Activated CD4-positive, alpha-beta T cell treated with anti-CD3 and anti-CD28 coated beads, Interleukin-2, amount 10 ng/mL, durations not matched to agents 7 days and 5 days (primary cell): ENCODE measurements around the gene DISC1. TPM values are rescaled to one million over a fixed set of nuclear protein-coding genes. Genes with fewer than 3 reads are reported as not detected.

Experiments
- CTCF ChIA-PET: fragments of 350-600 bp; sonication (Branson Sonifier 250); formaldehyde crosslinking; loops from one replicate; lab custom pipeline; 2021; ENCODE audit warnings: antibody characterized with exemption; lab: Charles Lee
- POLR2A ChIA-PET: fragments of 350-600 bp; sonication (Branson Sonifier 250); formaldehyde crosslinking; loops from one replicate; lab custom pipeline; 2021; ENCODE audit warnings: antibody characterized with exemption; lab: Charles Lee
- DNase-seq: peaks from one replicate; pipeline ENCODE4 v3.0.0-alpha.2; 2020
- H3K27ac Mint-ChIP-seq: one replicate; pipeline ENCODE4 v1.8.0; 2021; ENCODE audit warnings: mild to moderate bottlenecking, moderate library complexity, mixed read lengths
- H3K27me3 Mint-ChIP-seq: one replicate; pipeline ENCODE4 v1.8.0; 2021; ENCODE audit warnings: mixed read lengths
- H3K36me3 Mint-ChIP-seq: one replicate; pipeline ENCODE4 v1.8.0; 2021; ENCODE audit warnings: low read depth, mixed read lengths
- H3K4me1 Mint-ChIP-seq: one replicate; pipeline ENCODE4 v1.8.0; 2021; ENCODE audit warnings: mixed read lengths
- H3K4me3 Mint-ChIP-seq: one replicate; pipeline ENCODE4 v1.8.0; 2021; ENCODE audit warnings: mild to moderate bottlenecking, moderate library complexity, mixed read lengths
- H3K9me3 Mint-ChIP-seq: one replicate; pipeline ENCODE4 v1.8.0; 2021; ENCODE audit warnings: mixed read lengths
- total RNA-seq, 2 experiments: library from RNA; stranded (reverse); gene quantifications; one replicate each; pipeline ENCODE4 v1.2.3, GENCODE V29; 2021

Gene DISC1
- total RNA-seq, 2 experiments from 2014 or later = 13.3 to 17.0 TPM

- H3K9me3 Mint-ChIP-seq = no peaks in the 10 kb centered on the region
- ChIA-PET CTCF (interaction anchor here (0.7 kb wide), 1 partner anchor 153 kb away, joined by 3 read pairs; no protein-coding TSS in a partner anchor), POLR2A (no interaction called here)
- H3K4me1 Mint-ChIP-seq = peaks cover 2% of the 10 kb centered on the region
- no peaks in the 10 kb centered on the region for H3K36me3 Mint-ChIP-seq
- H3K27ac Mint-ChIP-seq = no peak overlapping the region
- H3K27me3 Mint-ChIP-seq = no peaks in the 10 kb centered on the region
- H3K4me3 Mint-ChIP-seq = no peak overlapping the region
- DNase-seq = no peak
Observed at GRCh38 chr1:231862611-231863010, 236.0 kb downstream of the DISC1 start.

GRCh38 chr1:231865331-231865730, 238.7 kb downstream of the DISC1 start:
- H3K36me3 Mint-ChIP-seq = no peaks in the 10 kb centered on the region

GRCh38 chr1:231866392-231867331, 240.1 kb downstream of the DISC1 start:
- H3K27ac Mint-ChIP-seq = no peak overlapping the region
- no peaks in the 10 kb centered on the region for H3K27me3 Mint-ChIP-seq
- peak; percentile 60 for DNase-seq
- no peak overlapping the region for H3K4me3 Mint-ChIP-seq
- CTCF ChIA-PET = interaction anchor here (0.6 to 0.9 kb wide), 3 partner anchors 9 to 751 kb away, joined by 3 to 4 read pairs (median 3); no protein-coding TSS in a partner anchor
- POLR2A ChIA-PET = interaction anchor here (0.6 kb wide), 1 partner anchor 22 kb away, joined by 4 read pairs; no protein-coding TSS in a partner anchor
- H3K4me1 Mint-ChIP-seq = peaks cover 13% of the 10 kb centered on the region
- H3K36me3 Mint-ChIP-seq = no peaks in the 10 kb centered on the region
- no peaks in the 10 kb centered on the region for H3K9me3 Mint-ChIP-seq

More at GRCh38 chr1:231865331-231865730, 238.7 kb downstream of the DISC1 start:
- no peaks in the 10 kb centered on the region for H3K27me3 Mint-ChIP-seq
- POLR2A ChIA-PET = no interaction called here
- no peak overlapping the region for H3K4me3 Mint-ChIP-seq
- CTCF ChIA-PET = no interaction called here
- no peaks in the 10 kb centered on the region for H3K9me3 Mint-ChIP-seq
- H3K4me1 Mint-ChIP-seq = peaks cover 10% of the 10 kb centered on the region
- H3K27ac Mint-ChIP-seq = no peak overlapping the region
- no peak for DNase-seq

- POLR2A ChIA-PET = no interaction called here
- H3K9me3 Mint-ChIP-seq = no peaks in the 10 kb centered on the region
- H3K4me3 Mint-ChIP-seq = no peak overlapping the region
- no peaks in the 10 kb centered on the region for H3K36me3 Mint-ChIP-seq
- CTCF ChIA-PET = interaction anchor here (0.6 to 1.1 kb wide), 3 partner anchors 10 to 158 kb away, joined by 3 to 4 read pairs (median 3); no protein-coding TSS in a partner anchor
- no peak for DNase-seq
- H3K4me1 Mint-ChIP-seq = peaks cover 18% of the 10 kb centered on the region
- H3K27me3 Mint-ChIP-seq = no peaks in the 10 kb centered on the region
- H3K27ac Mint-ChIP-seq = no peak overlapping the region
Observed at GRCh38 chr1:231867607-231868006, 241.0 kb downstream of the DISC1 start.

- DNase-seq = no peak
- ChIA-PET CTCF (interaction anchor here (0.6 kb wide), 1 partner anchor 48 kb away, joined by 3 read pairs; no protein-coding TSS in a partner anchor), POLR2A (no interaction called here)
- H3K4me3 Mint-ChIP-seq = no peak overlapping the region
- H3K27ac Mint-ChIP-seq = no peak overlapping the region
- H3K27me3 Mint-ChIP-seq = no peaks in the 10 kb centered on the region
- no peaks in the 10 kb centered on the region for H3K9me3 Mint-ChIP-seq
- no peaks in the 10 kb centered on the region for H3K36me3 Mint-ChIP-seq
- H3K4me1 Mint-ChIP-seq = peaks cover 18% of the 10 kb centered on the region
Observed at GRCh38 chr1:231869364-231869763, 242.8 kb downstream of the DISC1 start.

GRCh38 chr1:231871471-231871870, 244.9 kb downstream of the DISC1 start:
- Mint-ChIP-seq H3K9me3 (peaks cover 9% of the 10 kb centered on the region), H3K4me3 (no peak overlapping the region), H3K27me3 (no peaks in the 10 kb centered on the region), H3K4me1 (peaks cover 18% of the 10 kb centered on the region), H3K27ac (no peak overlapping the region), H3K36me3 (peaks cover 9% of the 10 kb centered on the region)
- no peak for DNase-seq
- CTCF ChIA-PET = no interaction called here
- POLR2A ChIA-PET = no interaction called here

- CTCF ChIA-PET = no interaction called here
- Mint-ChIP-seq H3K4me3 (no peak overlapping the region), H3K36me3 (peaks cover 9% of the 10 kb centered on the region), H3K4me1 (peaks cover 16% of the 10 kb centered on the region), H3K27ac (no peak overlapping the region), H3K27me3 (no peaks in the 10 kb centered on the region), H3K9me3 (peaks cover 10% of the 10 kb centered on the region)
- DNase-seq = no peak
- POLR2A ChIA-PET = no interaction called here
Observed at GRCh38 chr1:231871878-231872277, 245.3 kb downstream of the DISC1 start.

GRCh38 chr1:231872461-231872910, 245.9 kb downstream of the DISC1 start:
- Mint-ChIP-seq H3K9me3 (peaks cover 10% of the 10 kb centered on the region), H3K36me3 (peaks cover 9% of the 10 kb centered on the region), H3K27ac (no peak overlapping the region), H3K4me3 (no peak overlapping the region), H3K27me3 (no peaks in the 10 kb centered on the region), H3K4me1 (peaks cover 16% of the 10 kb centered on the region)
- DNase-seq = no peak
- CTCF ChIA-PET = no interaction called here
- POLR2A ChIA-PET = no interaction called here

- H3K27me3 Mint-ChIP-seq = no peaks in the 10 kb centered on the region
- no peaks in the 10 kb centered on the region for H3K4me1 Mint-ChIP-seq
- DNase-seq = no peak
- H3K36me3 Mint-ChIP-seq = peaks cover 11% of the 10 kb centered on the region
- peaks cover 10% of the 10 kb centered on the region for H3K9me3 Mint-ChIP-seq
- H3K4me3 Mint-ChIP-seq = no peak overlapping the region
- POLR2A ChIA-PET = no interaction called here
- CTCF ChIA-PET = interaction anchor here (1.0 kb wide), 1 partner anchor 18 kb away, joined by 3 read pairs; no protein-coding TSS in a partner anchor
- H3K27ac Mint-ChIP-seq = no peak overlapping the region
Observed at GRCh38 chr1:231878737-231879136, 252.1 kb downstream of the DISC1 start.

GRCh38 chr1:231879296-231879695, 252.7 kb downstream of the DISC1 start:
- Mint-ChIP-seq H3K36me3 (peaks cover 11% of the 10 kb centered on the region), H3K4me3 (no peak overlapping the region), H3K4me1 (no peaks in the 10 kb centered on the region), H3K27ac (no peak overlapping the region), H3K9me3 (peaks cover 10% of the 10 kb centered on the region), H3K27me3 (no peaks in the 10 kb centered on the region)
- CTCF ChIA-PET = interaction anchor here (1.0 kb wide), 1 partner anchor 17 kb away, joined by 3 read pairs; no protein-coding TSS in a partner anchor
- DNase-seq = no peak
- POLR2A ChIA-PET = no interaction called here

- no peaks in the 10 kb centered on the region for H3K4me1 Mint-ChIP-seq
- H3K36me3 Mint-ChIP-seq = peaks cover 2% of the 10 kb centered on the region
- DNase-seq = no peak
- H3K27ac Mint-ChIP-seq = no peak overlapping the region
- POLR2A ChIA-PET = no interaction called here
- H3K27me3 Mint-ChIP-seq = no peaks in the 10 kb centered on the region
- CTCF ChIA-PET = no interaction called here
- no peak overlapping the region for H3K4me3 Mint-ChIP-seq
- H3K9me3 Mint-ChIP-seq = no peaks in the 10 kb centered on the region
Observed at GRCh38 chr1:231882333-231882732, 255.7 kb downstream of the DISC1 start.

- H3K36me3 Mint-ChIP-seq = peaks cover 2% of the 10 kb centered on the region
- H3K9me3 Mint-ChIP-seq = no peaks in the 10 kb centered on the region
- no peak for DNase-seq
- ChIA-PET POLR2A (no interaction called here), CTCF (no interaction called here)
- H3K27me3 Mint-ChIP-seq = no peaks in the 10 kb centered on the region
- H3K4me1 Mint-ChIP-seq = no peaks in the 10 kb centered on the region
- H3K27ac Mint-ChIP-seq = no peak overlapping the region
- H3K4me3 Mint-ChIP-seq = no peak overlapping the region
Observed at GRCh38 chr1:231882790-231883189, 256.2 kb downstream of the DISC1 start.

- Mint-ChIP-seq H3K27ac (no peak overlapping the region), H3K4me3 (no peak overlapping the region), H3K4me1 (no peaks in the 10 kb centered on the region), H3K36me3 (no peaks in the 10 kb centered on the region), H3K27me3 (no peaks in the 10 kb centered on the region), H3K9me3 (no peaks in the 10 kb centered on the region)
- POLR2A ChIA-PET = no interaction called here
- CTCF ChIA-PET = no interaction called here
- no peak for DNase-seq
Observed at GRCh38 chr1:231883382-231883781, 256.8 kb downstream of the DISC1 start.
